ENCODE measurements around the gene EPHA4. TPM values are rescaled to one million over a fixed set of nuclear protein-coding genes. Genes with fewer than 3 reads are reported as not detected.

EPHA4 gene
- total and polyA plus RNA-seq, 4 donors = 0.43 to 2.3 (median 1.1) TPM

- H3K27me3 ChIP-seq (ENCODE audit: control insufficient read depth in 4 of 4, insufficient read depth in 4 of 4, low read length in 3 of 4) = no peaks in the 10 kb centered on the region
- WGBS = 71% methylated on average over 4 of the region's 4 CpGs
- no peaks in the 10 kb centered on the region for H3K4me1 ChIP-seq (ENCODE audit: control insufficient read depth in 4 of 4, insufficient read depth in 4 of 4, low read length in 3 of 4)
- no peaks in the 10 kb centered on the region for H3K9me3 ChIP-seq (ENCODE audit: control insufficient read depth in 4 of 4, low read length in 3 of 4)
- H3K4me3 ChIP-seq (ENCODE audit: low read depth in 1 of 3, low read length in 3 of 3) = no peak overlapping the region
- no peaks in the 10 kb centered on the region for H3K36me3 ChIP-seq (ENCODE audit: control insufficient read depth in 4 of 4, insufficient read depth in 3 of 4, low read depth in 1 of 4, low read length in 3 of 4)
- H3K27ac ChIP-seq (ENCODE audit: low read depth in 1 of 2, low read length in 2 of 2) = no peak overlapping the region
- no peak for TF ChIP-seq GABPA (IDR thresholded peaks at IDR 0.05 in 1 of 2, conservative IDR thresholded peaks at IDR 0.05 in 1 of 2)
- TF ChIP-seq ZBTB33 (IDR thresholded peaks at IDR 0.05) = no peak
- TF ChIP-seq HNF4A (conservative IDR thresholded peaks at IDR 0.05) = no peak
- no peak for TF ChIP-seq HNF4G (IDR thresholded peaks at IDR 0.05)
- TF ChIP-seq YY1 (IDR thresholded peaks at IDR 0.05) = no peak
- no peak for TF ChIP-seq ATF3 (IDR thresholded peaks at IDR 0.05)
- TF ChIP-seq MAX (IDR thresholded peaks at IDR 0.05) = no peak
- TF ChIP-seq FOXA2 (IDR thresholded peaks at IDR 0.05) = no peak
- TF ChIP-seq FOXA1 (IDR thresholded peaks at IDR 0.05) = no peak
- no peak for TF ChIP-seq RAD21 (IDR thresholded peaks at IDR 0.05)
- no peak for DNase-seq (ENCODE audit: low spot score)
- H3K9ac ChIP-seq (ENCODE audit: low read depth in 1 of 2, low read length in 2 of 2) = no peak overlapping the region
Observed at GRCh38 chr2:221495731-221496130, 76.4 kb downstream of the EPHA4 start.

GRCh38 chr2:221494556-221494955, 77.5 kb downstream of the EPHA4 start:
- Histone ChIP-seq H3K4me3 (ENCODE audit: low read depth in 1 of 3, low read length in 3 of 3) (no peak overlapping the region), H3K9ac (ENCODE audit: low read depth in 1 of 2, low read length in 2 of 2) (no peak overlapping the region), H3K27me3 (ENCODE audit: control insufficient read depth in 4 of 4, insufficient read depth in 4 of 4, low read length in 3 of 4) (no peaks in the 10 kb centered on the region), H3K4me1 (ENCODE audit: control insufficient read depth in 4 of 4, insufficient read depth in 4 of 4, low read length in 3 of 4) (no peaks in the 10 kb centered on the region), H3K27ac (ENCODE audit: low read depth in 1 of 2, low read length in 2 of 2) (no peak overlapping the region), H3K36me3 (ENCODE audit: control insufficient read depth in 4 of 4, insufficient read depth in 3 of 4, low read depth in 1 of 4, low read length in 3 of 4) (no peaks in the 10 kb centered on the region), H3K9me3 (ENCODE audit: control insufficient read depth in 4 of 4, low read length in 3 of 4) (no peaks in the 10 kb centered on the region)
- TF ChIP-seq RXRA (IDR thresholded peaks at IDR 0.05) = no peak
- no peak for TF ChIP-seq RAD21 (IDR thresholded peaks at IDR 0.05)
- TF ChIP-seq EGR1 (IDR thresholded peaks at IDR 0.05; ENCODE audit: low read depth in 2 of 2) = no peak
- no peak for TF ChIP-seq ATF3 (IDR thresholded peaks at IDR 0.05)
- no peak for TF ChIP-seq MAX (IDR thresholded peaks at IDR 0.05)
- TF ChIP-seq ZBTB33 (IDR thresholded peaks at IDR 0.05) = no peak
- 85% methylated on average over 3 of the region's 3 CpGs for WGBS
- no peak for DNase-seq (ENCODE audit: low spot score)

- Histone ChIP-seq H3K27me3 (ENCODE audit: control insufficient read depth in 4 of 4, insufficient read depth in 4 of 4, low read length in 3 of 4) (no peaks in the 10 kb centered on the region), H3K36me3 (ENCODE audit: control insufficient read depth in 4 of 4, insufficient read depth in 3 of 4, low read depth in 1 of 4, low read length in 3 of 4) (no peaks in the 10 kb centered on the region), H3K9ac (ENCODE audit: low read depth in 1 of 2, low read length in 2 of 2) (no peak overlapping the region), H3K4me1 (ENCODE audit: control insufficient read depth in 4 of 4, insufficient read depth in 4 of 4, low read length in 3 of 4) (no peaks in the 10 kb centered on the region), H3K27ac (ENCODE audit: low read depth in 1 of 2, low read length in 2 of 2) (no peak overlapping the region), H3K9me3 (ENCODE audit: control insufficient read depth in 4 of 4, low read length in 3 of 4) (no peaks in the 10 kb centered on the region), H3K4me3 (ENCODE audit: low read depth in 1 of 3, low read length in 3 of 3) (no peak overlapping the region)
- 76% methylated on average over 7 of the region's 7 CpGs for WGBS
- TF ChIP-seq ATF3 (IDR thresholded peaks at IDR 0.05) (no peak), HNF4G (IDR thresholded peaks at IDR 0.05) (no peak), GABPA (IDR thresholded peaks at IDR 0.05 in 1 of 2, conservative IDR thresholded peaks at IDR 0.05 in 1 of 2) (no peak), SP1 (IDR thresholded peaks at IDR 0.05) (no peak), JUND (IDR thresholded peaks at IDR 0.05) (no peak), RXRA (IDR thresholded peaks at IDR 0.05) (no peak), TAF1 (conservative IDR thresholded peaks at IDR 0.05) (no peak), FOXA2 (IDR thresholded peaks at IDR 0.05) (no peak), ZBTB33 (IDR thresholded peaks at IDR 0.05) (no peak)
- no peak for DNase-seq (ENCODE audit: low spot score)
Observed at GRCh38 chr2:221493391-221493790, 78.7 kb downstream of the EPHA4 start.

All from liver (tissue), 9 donors.